HL-60 (cell line): Measurements from ENCODE around the gene MRPL39.

ENCODE experiments used
- CTCF ChIP-seq: IDR thresholded peaks from one replicate; pipeline ENCODE4 v1.5.1; 2011; ENCODE audit warnings: low read length, control low read depth, inconsistent platforms; ENCODE audit not compliant: insufficient read depth
- POLR2AphosphoS5 ChIP-seq: IDR thresholded peaks from 2 replicates; pipeline ENCODE4 v1.6.1; 2012; ENCODE audit warnings: low read depth
- REST ChIP-seq: IDR thresholded peaks from 2 replicates; pipeline ENCODE4 v1.6.1; 2012; ENCODE audit warnings: low read depth; ENCODE audit not compliant: insufficient replicate concordance

- TF ChIP-seq CTCF (no peak), POLR2AphosphoS5 (no peak), REST (no peak)
These were observed 32.4 kb upstream of the MRPL39 start for GRCh38 chr21:25639551-25640201.
